Stomach smooth muscle (tissue), 2 donors: ENCODE data around the gene RBMS3.
"Not testable (repeated sequence)": the region's sequence is repeated elsewhere in the genome, so short reads cannot be mapped to it uniquely, and the experiment has no call there.

Source experiments
- H3K27ac ChIP-seq: one replicate; pipeline ENCODE4 v1.7.0; 2013; ENCODE audit warnings: mild to moderate bottlenecking, low read length, inconsistent platforms
- H3K27me3 ChIP-seq, 2 donors: one replicate each; pipeline ENCODE4 v1.7.0; 2013; ENCODE audit warnings: low read length in 2 of 2; ENCODE audit not compliant: insufficient read depth in 2 of 2, control insufficient read depth in 1 of 2
- H3K36me3 ChIP-seq, 2 donors: one replicate each; pipeline ENCODE4 v1.7.0; 2013; ENCODE audit warnings: low read length in 2 of 2; ENCODE audit not compliant: control insufficient read depth in 2 of 2, insufficient read depth in 2 of 2
- H3K4me1 ChIP-seq: one replicate; pipeline ENCODE4 v1.7.0; 2013; ENCODE audit warnings: low read length; ENCODE audit not compliant: control insufficient read depth, insufficient read depth
- H3K4me3 ChIP-seq, 2 donors: one replicate each; pipeline ENCODE4 v1.7.0; 2013; ENCODE audit warnings: low read length in 2 of 2
- H3K9ac ChIP-seq, 2 donors: one replicate each; pipeline ENCODE4 v1.7.0; 2013; ENCODE audit warnings: low read length in 2 of 2, mild to moderate bottlenecking in 1 of 2
- H3K9me3 ChIP-seq, 2 donors: one replicate each; pipeline ENCODE4 v1.7.0; 2013; ENCODE audit warnings: low read length in 2 of 2; ENCODE audit not compliant: control insufficient read depth in 2 of 2
- donor health status: healthy.
- donor health status: Pancreatic carcinoma.

The RBMS3 gene

DNA sequence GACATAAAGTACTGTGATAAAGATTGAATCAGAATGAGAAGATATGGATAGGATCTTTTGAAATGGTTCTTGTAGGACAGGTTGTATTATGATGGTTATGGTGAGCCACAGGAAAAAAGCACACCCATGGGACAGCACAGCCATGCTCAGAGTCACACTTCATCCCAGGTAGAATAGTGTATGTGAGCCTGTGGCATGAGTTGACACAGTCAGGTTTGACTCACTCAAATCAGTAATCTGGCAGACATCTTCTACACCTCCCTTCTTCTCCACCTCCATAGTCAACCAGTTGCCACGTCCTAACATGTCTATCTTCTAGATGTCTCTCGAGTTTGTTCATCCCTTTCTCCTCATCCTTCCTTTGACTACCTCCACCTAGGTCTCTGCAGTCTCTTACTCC lies 176.0 kb downstream of the RBMS3 start:
- H3K27ac ChIP-seq: no peak overlapping the region
- H3K27me3 ChIP-seq: no peaks in the 10 kb centered on the region
- H3K9me3 ChIP-seq: no peaks in the 10 kb centered on the region
- H3K4me1 ChIP-seq: peaks cover 15% of the 10 kb centered on the region
- H3K4me3 ChIP-seq: no peak overlapping the region
- no peaks in the 10 kb centered on the region for H3K36me3 ChIP-seq
- H3K9ac ChIP-seq: no peak overlapping the region

- no peak overlapping the region for H3K9ac ChIP-seq
- no peak overlapping the region for H3K4me3 ChIP-seq
- H3K4me1 ChIP-seq: no peaks in the 10 kb centered on the region
- no peaks in the 10 kb centered on the region for H3K36me3 ChIP-seq
- H3K27me3 ChIP-seq: no peaks in the 10 kb centered on the region
- H3K9me3 ChIP-seq: no peaks in the 10 kb centered on the region
- H3K27ac ChIP-seq: no peak overlapping the region
Observed at GRCh38 chr3:29463304-29463703, 182.4 kb downstream of the RBMS3 start.

DNA sequence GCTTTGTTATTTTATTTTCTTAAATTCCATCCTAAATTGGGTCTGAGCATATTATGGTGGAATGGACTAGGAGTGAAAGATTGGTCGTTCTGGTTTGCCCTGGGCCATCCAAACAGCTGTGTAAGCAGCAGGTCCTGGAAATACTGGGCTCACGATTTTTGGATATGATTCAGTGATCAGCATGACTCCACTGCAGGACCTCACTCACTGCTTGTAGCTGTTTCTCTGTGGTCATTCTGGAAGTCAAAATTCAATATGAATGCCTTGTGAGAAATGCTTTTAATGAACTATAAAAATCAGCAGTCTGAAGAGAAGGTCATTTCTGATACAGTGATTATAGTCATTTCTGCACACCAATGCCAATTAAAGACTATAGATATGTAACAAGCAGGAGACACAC lies 185.0 kb downstream of the RBMS3 start:
- Histone ChIP-seq H3K9ac (no peak overlapping the region), H3K4me3 (no peak overlapping the region), H3K4me1 (no peaks in the 10 kb centered on the region), H3K9me3 (no peaks in the 10 kb centered on the region), H3K27ac (no peak overlapping the region), H3K36me3 (no peaks in the 10 kb centered on the region), H3K27me3 (no peaks in the 10 kb centered on the region)

GRCh38 chr3:29466442-29466841 lies 185.6 kb downstream of the RBMS3 start:
- Histone ChIP-seq H3K9ac (no peak overlapping the region), H3K27me3 (no peaks in the 10 kb centered on the region)

DNA sequence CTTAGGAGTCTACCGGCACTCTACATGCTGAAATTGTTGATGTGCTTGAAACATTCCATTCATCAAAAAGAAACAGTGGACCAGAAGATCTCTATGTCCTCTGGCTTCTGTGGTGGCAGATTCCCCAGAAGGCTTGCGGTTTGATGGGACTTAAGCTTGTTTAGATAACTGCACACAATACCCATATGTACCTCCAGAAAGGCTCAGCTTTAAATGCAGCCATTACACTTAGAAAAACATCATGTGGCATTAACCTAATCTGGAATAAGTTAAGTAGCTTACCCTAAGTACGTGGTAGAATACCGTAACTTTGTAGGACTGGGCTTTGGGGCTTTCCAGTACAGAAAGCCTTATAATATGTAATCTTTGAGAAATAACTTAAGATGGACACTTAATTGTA lies 187.3 kb downstream of the RBMS3 start:
- Histone ChIP-seq H3K4me1 (no peaks in the 10 kb centered on the region), H3K36me3 (no peaks in the 10 kb centered on the region), H3K27ac (no peak overlapping the region), H3K9ac (no peak overlapping the region), H3K4me3 (no peak overlapping the region), H3K27me3 (no peaks in the 10 kb centered on the region), H3K9me3 (no peaks in the 10 kb centered on the region)

More at GRCh38 chr3:29466442-29466841, 185.6 kb downstream of the RBMS3 start:
- H3K36me3 ChIP-seq: no peaks in the 10 kb centered on the region
- no peak overlapping the region for H3K4me3 ChIP-seq
- H3K27ac ChIP-seq: no peak overlapping the region
- no peaks in the 10 kb centered on the region for H3K9me3 ChIP-seq
- no peaks in the 10 kb centered on the region for H3K4me1 ChIP-seq

- not testable (repeated sequence) for H3K4me1 ChIP-seq, H3K4me3 ChIP-seq, H3K9ac ChIP-seq, H3K9me3 ChIP-seq, H3K27me3 ChIP-seq, H3K27ac ChIP-seq, H3K36me3 ChIP-seq
Observed at GRCh38 chr3:29473481-29474170, 192.8 kb downstream of the RBMS3 start.

DNA sequence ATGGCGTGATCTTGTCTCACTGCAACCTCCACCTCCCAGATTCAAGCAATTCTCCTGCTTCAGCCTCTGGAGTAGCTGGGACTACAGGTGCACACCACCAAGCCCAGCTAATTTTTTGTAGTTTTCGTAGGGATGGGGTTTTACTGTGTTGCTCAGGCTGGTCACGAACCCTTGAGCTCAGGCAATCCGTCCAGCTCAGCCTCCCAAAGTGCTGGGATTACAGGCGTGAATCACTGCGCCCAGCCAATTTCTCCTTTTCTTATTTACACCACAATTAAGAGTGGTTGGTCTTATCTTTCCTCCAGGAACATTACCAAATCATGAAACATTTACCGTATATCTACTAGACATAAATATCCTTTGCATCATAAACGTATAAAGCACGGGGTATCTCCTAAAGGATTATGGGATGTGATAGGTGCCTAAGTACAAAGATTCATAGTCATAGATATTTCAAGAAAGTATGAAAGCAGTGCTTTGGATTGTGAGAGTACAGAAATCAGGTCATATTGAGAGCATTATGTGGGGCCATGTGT lies 194.5 kb downstream of the RBMS3 start:
- H3K36me3 ChIP-seq: no peaks in the 10 kb centered on the region
- no peak overlapping the region for H3K27ac ChIP-seq
- H3K27me3 ChIP-seq: no peaks in the 10 kb centered on the region
- no peaks in the 10 kb centered on the region for H3K9me3 ChIP-seq
- no peaks in the 10 kb centered on the region for H3K4me1 ChIP-seq
- no peak overlapping the region for H3K4me3 ChIP-seq
- H3K9ac ChIP-seq: no peak overlapping the region

DNA sequence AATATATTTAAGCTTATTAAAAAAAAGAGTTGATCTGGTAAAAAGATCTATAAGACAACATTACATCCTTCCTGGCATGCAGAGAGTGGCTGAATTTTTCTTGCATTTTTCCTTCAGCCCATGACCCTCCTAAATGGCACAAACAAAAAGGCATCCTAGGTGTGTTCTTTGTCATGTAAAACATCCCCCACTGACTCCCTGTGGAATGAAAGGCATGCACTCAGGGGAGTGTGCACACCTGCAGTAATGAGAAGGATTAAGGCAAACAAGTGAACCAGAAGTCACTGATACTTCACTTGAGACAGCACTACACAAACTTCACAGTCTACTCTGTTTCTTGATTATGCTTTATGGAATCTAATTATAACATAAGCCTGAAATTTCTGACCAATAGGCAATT lies 195.0 kb downstream of the RBMS3 start:
- Histone ChIP-seq H3K27ac (no peak overlapping the region), H3K9me3 (no peaks in the 10 kb centered on the region), H3K27me3 (no peaks in the 10 kb centered on the region), H3K4me3 (no peak overlapping the region), H3K36me3 (no peaks in the 10 kb centered on the region), H3K9ac (no peak overlapping the region), H3K4me1 (no peaks in the 10 kb centered on the region)

- no peaks in the 10 kb centered on the region for H3K36me3 ChIP-seq
- no peak overlapping the region for H3K9ac ChIP-seq
- no peaks in the 10 kb centered on the region for H3K27me3 ChIP-seq
- no peak overlapping the region for H3K4me3 ChIP-seq
- no peaks in the 10 kb centered on the region for H3K4me1 ChIP-seq
- H3K9me3 ChIP-seq: no peaks in the 10 kb centered on the region
- H3K27ac ChIP-seq: no peak overlapping the region
Observed at GRCh38 chr3:29478611-29479010, 197.7 kb downstream of the RBMS3 start.

GRCh38 chr3:29481249-29481648 lies 200.4 kb downstream of the RBMS3 start:
- H3K4me3 ChIP-seq: no peak overlapping the region
- no peaks in the 10 kb centered on the region for H3K36me3 ChIP-seq
- no peak overlapping the region for H3K9ac ChIP-seq
- no peaks in the 10 kb centered on the region for H3K27me3 ChIP-seq
- no peak overlapping the region for H3K27ac ChIP-seq
- no peaks in the 10 kb centered on the region for H3K9me3 ChIP-seq
- no peaks in the 10 kb centered on the region for H3K4me1 ChIP-seq

DNA sequence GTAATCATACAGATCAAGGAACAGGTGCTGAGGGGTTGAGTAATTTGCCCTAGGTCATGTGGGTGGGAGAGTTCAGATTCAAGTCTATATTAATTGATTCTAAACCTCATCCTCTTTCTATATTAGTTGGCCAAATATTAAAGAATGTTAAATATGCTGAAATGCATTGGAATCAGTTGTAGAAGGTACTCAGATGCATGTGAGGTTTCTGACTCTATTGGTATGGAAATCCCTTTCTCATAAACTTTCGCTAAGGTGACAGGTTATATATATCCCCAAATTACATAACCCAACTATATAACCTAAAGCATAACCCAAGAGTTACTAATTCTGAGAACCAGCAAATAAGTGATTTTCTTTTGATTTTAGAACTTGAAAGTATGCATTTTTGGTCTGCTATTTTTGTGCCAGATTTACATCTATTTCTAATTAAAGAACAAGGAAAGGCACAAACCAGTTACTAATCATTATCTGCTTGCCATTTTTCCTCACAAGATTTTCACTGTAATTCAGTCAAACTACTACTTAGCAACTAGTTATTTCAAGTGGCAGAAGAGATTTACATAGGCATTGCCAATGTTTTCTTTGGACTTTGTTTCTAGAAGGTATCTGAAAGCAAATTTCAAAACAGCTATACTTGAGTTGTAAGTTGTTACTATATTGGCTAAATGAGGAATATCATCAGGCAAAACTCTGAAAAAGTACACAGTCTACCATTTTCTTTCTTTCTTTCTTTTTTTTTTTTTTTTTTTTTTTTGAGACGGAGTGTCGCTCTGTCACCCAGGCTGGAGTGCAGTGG lies 201.3 kb downstream of the RBMS3 start:
- H3K4me3 ChIP-seq: no peak overlapping the region
- no peaks in the 10 kb centered on the region for H3K36me3 ChIP-seq
- no peaks in the 10 kb centered on the region for H3K4me1 ChIP-seq
- H3K9ac ChIP-seq: no peak overlapping the region
- H3K27ac ChIP-seq: no peak overlapping the region
- no peaks in the 10 kb centered on the region for H3K27me3 ChIP-seq
- H3K9me3 ChIP-seq: no peaks in the 10 kb centered on the region
